ENCODE measurements around the gene ACER2. TPM values are rescaled to one million over a fixed set of nuclear protein-coding genes. Genes with fewer than 3 reads are reported as not detected.
"Not testable (repeated sequence)": the region's sequence is repeated elsewhere in the genome, so short reads cannot be mapped to it uniquely, and the experiment has no call there.

The ACER2 gene
- 1 to 10 TPM; 2.9 to 3.9 TPM for total RNA-seq

GRCh38 chr9:19408693-19409400 lies at the start of gene ACER2:
TSS of gene ACER2 (plus strand) at chr9:19409009. CDS start at chr9:19409085, 76 bp downstream.
- Mint-ChIP-seq H3K4me1 (peaks cover 15% of the 10 kb centered on the region), H3K36me3 (no peaks in the 10 kb centered on the region), H3K27me3 (peaks cover 15% of the 10 kb centered on the region), H3K4me3 (peak within 1 kb of the TSS; percentile 93), H3K9me3 (no peaks in the 10 kb centered on the region), H3K27ac (peak within 1 kb of the TSS; percentile 82)
- ATAC-seq (ENCODE audit: low read depth) (peak; percentile 92), DNase-seq (peak; percentile 96)
- POLR2A ChIA-PET = interaction anchor here (0.6 to 1.3 kb wide), 3 partner anchors 29 to 280 kb away, joined by 3 to 9 read pairs (median 5); partner anchors contain the start of gene RPS6

GRCh38 chr9:19369107-19369506 lies 39.7 kb upstream of the ACER2 start:
- H3K4me1 Mint-ChIP-seq = peaks cover 4% of the 10 kb centered on the region
- ATAC-seq (ENCODE audit: low read depth) (no peak), DNase-seq (no peak)
- POLR2A ChIA-PET = no interaction called here
- H3K27me3 Mint-ChIP-seq = no peaks in the 10 kb centered on the region
- peaks cover 23% of the 10 kb centered on the region for H3K36me3 Mint-ChIP-seq
- no peak overlapping the region for H3K4me3 Mint-ChIP-seq
- H3K27ac Mint-ChIP-seq = no peak overlapping the region
- no peaks in the 10 kb centered on the region for H3K9me3 Mint-ChIP-seq

- Mint-ChIP-seq H3K4me3 (no peak overlapping the region), H3K36me3 (peaks cover 27% of the 10 kb centered on the region), H3K4me1 (peaks cover 12% of the 10 kb centered on the region), H3K27me3 (no peaks in the 10 kb centered on the region), H3K27ac (no peak overlapping the region), H3K9me3 (no peaks in the 10 kb centered on the region)
- POLR2A ChIA-PET = no interaction called here
- ATAC-seq (ENCODE audit: low read depth) = no peak
- DNase-seq = no peak
Measured at GRCh38 chr9:19371942-19372341, 36.9 kb upstream of the ACER2 start.

- Mint-ChIP-seq H3K4me1 (peaks cover 19% of the 10 kb centered on the region), H3K4me3 (no peak overlapping the region), H3K36me3 (peaks cover 33% of the 10 kb centered on the region), H3K27me3 (no peaks in the 10 kb centered on the region), H3K9me3 (no peaks in the 10 kb centered on the region), H3K27ac (no peak overlapping the region)
- no peak for ATAC-seq (ENCODE audit: low read depth)
- DNase-seq = no peak
- POLR2A ChIA-PET = no interaction called here
Measured at GRCh38 chr9:19372567-19372966, 36.2 kb upstream of the ACER2 start.

- H3K27ac Mint-ChIP-seq = no peak overlapping the region
- no peaks in the 10 kb centered on the region for H3K27me3 Mint-ChIP-seq
- ATAC-seq (ENCODE audit: low read depth) = no peak
- no peaks in the 10 kb centered on the region for H3K9me3 Mint-ChIP-seq
- DNase-seq = no peak
- H3K36me3 Mint-ChIP-seq = peaks cover 37% of the 10 kb centered on the region
- H3K4me1 Mint-ChIP-seq = peaks cover 27% of the 10 kb centered on the region
- no peak overlapping the region for H3K4me3 Mint-ChIP-seq
- POLR2A ChIA-PET = no interaction called here
Measured at GRCh38 chr9:19373527-19373926, 35.3 kb upstream of the ACER2 start.

- no peak overlapping the region for H3K4me3 Mint-ChIP-seq
- H3K27ac Mint-ChIP-seq = no peak overlapping the region
- H3K9me3 Mint-ChIP-seq = no peaks in the 10 kb centered on the region
- no peak for ATAC-seq (ENCODE audit: low read depth)
- DNase-seq = no peak
- H3K27me3 Mint-ChIP-seq = no peaks in the 10 kb centered on the region
- POLR2A ChIA-PET = no interaction called here
- peaks cover 54% of the 10 kb centered on the region for H3K36me3 Mint-ChIP-seq
- H3K4me1 Mint-ChIP-seq = peaks cover 35% of the 10 kb centered on the region
Measured at GRCh38 chr9:19375538-19375937, 33.3 kb upstream of the ACER2 start.

- Mint-ChIP-seq H3K36me3 (peaks cover 54% of the 10 kb centered on the region), H3K4me3 (peak overlapping the region; percentile 100), H3K4me1 (peaks cover 42% of the 10 kb centered on the region), H3K27ac (peak overlapping the region; percentile 33), H3K27me3 (no peaks in the 10 kb centered on the region), H3K9me3 (no peaks in the 10 kb centered on the region)
- no peak for ATAC-seq (ENCODE audit: low read depth)
- DNase-seq = no peak
- POLR2A ChIA-PET = interaction anchor here (0.6 kb wide), 1 partner anchor 128 kb away, joined by 3 read pairs; no protein-coding TSS in a partner anchor
Measured at GRCh38 chr9:19376931-19377330, 31.9 kb upstream of the ACER2 start.

GRCh38 chr9:19378164-19378563 lies 30.6 kb upstream of the ACER2 start:
- ATAC-seq (ENCODE audit: low read depth) = no peak
- POLR2A ChIA-PET = interaction anchor here (0.8 kb wide), 1 partner anchor 27 kb away, joined by 3 read pairs; no protein-coding TSS in a partner anchor
- peaks cover 43% of the 10 kb centered on the region for H3K4me1 Mint-ChIP-seq

GRCh38 chr9:19378647-19379046 lies 30.2 kb upstream of the ACER2 start:
- H3K36me3 Mint-ChIP-seq = peaks cover 50% of the 10 kb centered on the region
- peaks cover 42% of the 10 kb centered on the region for H3K4me1 Mint-ChIP-seq
- H3K27ac Mint-ChIP-seq = peak overlapping the region; percentile 99
- no peak for DNase-seq
- peak overlapping the region; percentile 100 for H3K4me3 Mint-ChIP-seq
- H3K9me3 Mint-ChIP-seq = no peaks in the 10 kb centered on the region
- no peak for ATAC-seq (ENCODE audit: low read depth)
- POLR2A ChIA-PET = interaction anchor here (0.8 to 2.0 kb wide), 6 partner anchors 27 to 329 kb away, joined by 3 to 12 read pairs (median 4); partner anchors contain the start of gene RRAGA
- no peaks in the 10 kb centered on the region for H3K27me3 Mint-ChIP-seq

More at GRCh38 chr9:19378164-19378563, 30.6 kb upstream of the ACER2 start:
- H3K9me3 Mint-ChIP-seq = no peaks in the 10 kb centered on the region
- no peak for DNase-seq
- H3K27ac Mint-ChIP-seq = peak overlapping the region; percentile 99
- peaks cover 53% of the 10 kb centered on the region for H3K36me3 Mint-ChIP-seq
- no peaks in the 10 kb centered on the region for H3K27me3 Mint-ChIP-seq
- H3K4me3 Mint-ChIP-seq = peak overlapping the region; percentile 100

- peaks cover 49% of the 10 kb centered on the region for H3K36me3 Mint-ChIP-seq
- H3K9me3 Mint-ChIP-seq = no peaks in the 10 kb centered on the region
- peaks cover 42% of the 10 kb centered on the region for H3K4me1 Mint-ChIP-seq
Measured at GRCh38 chr9:19379283-19379682, 29.5 kb upstream of the ACER2 start.

GRCh38 chr9:19379697-19380046 lies 29.1 kb upstream of the ACER2 start:
- no peak for DNase-seq
- ATAC-seq (ENCODE audit: low read depth) = peak; percentile 48
- no peaks in the 10 kb centered on the region for H3K9me3 Mint-ChIP-seq
- POLR2A ChIA-PET = interaction anchor here (0.5 to 2.0 kb wide), 14 partner anchors 13 to 331 kb away, joined by 3 to 19 read pairs (median 5); partner anchors contain the start of genes ACER2, DENND4C and RRAGA
- peak overlapping the region; percentile 99 for H3K27ac Mint-ChIP-seq
- peaks cover 49% of the 10 kb centered on the region for H3K36me3 Mint-ChIP-seq
- H3K27me3 Mint-ChIP-seq = no peaks in the 10 kb centered on the region
- peak overlapping the region; percentile 100 for H3K4me3 Mint-ChIP-seq
- peaks cover 42% of the 10 kb centered on the region for H3K4me1 Mint-ChIP-seq

More at GRCh38 chr9:19379283-19379682, 29.5 kb upstream of the ACER2 start:
- POLR2A ChIA-PET = interaction anchor here (0.6 to 2.0 kb wide), 10 partner anchors 30 to 330 kb away, joined by 3 to 19 read pairs (median 6); partner anchors contain the start of genes ACER2, DENND4C and RRAGA
- no peak for DNase-seq
- Mint-ChIP-seq H3K27ac (peak overlapping the region; percentile 99), H3K27me3 (no peaks in the 10 kb centered on the region), H3K4me3 (peak overlapping the region; percentile 100)
- no peak for ATAC-seq (ENCODE audit: low read depth)

- Mint-ChIP-seq H3K27me3 (no peaks in the 10 kb centered on the region), H3K4me3 (peak overlapping the region; percentile 100), H3K36me3 (peaks cover 42% of the 10 kb centered on the region), H3K9me3 (no peaks in the 10 kb centered on the region), H3K27ac (peak overlapping the region; percentile 99), H3K4me1 (peaks cover 42% of the 10 kb centered on the region)
- ATAC-seq (ENCODE audit: low read depth) (no peak), DNase-seq (no peak)
- POLR2A ChIA-PET = interaction anchor here (0.6 to 2.0 kb wide), 8 partner anchors 14 to 284 kb away, joined by 3 to 19 read pairs (median 4); partner anchors contain the start of genes ACER2 and DENND4C
Measured at GRCh38 chr9:19380826-19381075, 28.1 kb upstream of the ACER2 start.

- no peak for ATAC-seq (ENCODE audit: low read depth)
- no peak for DNase-seq
- POLR2A ChIA-PET = no interaction called here
- Mint-ChIP-seq H3K4me3 (no peak overlapping the region), H3K4me1 (peaks cover 36% of the 10 kb centered on the region), H3K9me3 (no peaks in the 10 kb centered on the region), H3K27ac (no peak overlapping the region), H3K36me3 (peaks cover 35% of the 10 kb centered on the region), H3K27me3 (no peaks in the 10 kb centered on the region)
Measured at GRCh38 chr9:19381656-19382055, 27.2 kb upstream of the ACER2 start.

- H3K36me3 Mint-ChIP-seq; ATAC-seq (ENCODE audit: low read depth): not testable (repeated sequence)
Measured at GRCh38 chr9:19385212-19385611, 23.6 kb upstream of the ACER2 start.

More at GRCh38 chr9:19385212-19385611, 23.6 kb upstream of the ACER2 start:
- H3K27ac Mint-ChIP-seq, POLR2A ChIA-PET, H3K9me3 Mint-ChIP-seq, H3K4me3 Mint-ChIP-seq, DNase-seq: not testable (repeated sequence)
- Mint-ChIP-seq H3K4me1 (peaks cover 10% of the 10 kb centered on the region), H3K27me3 (peaks cover 14% of the 10 kb centered on the region)

All from activated naive CD8-positive, alpha-beta T cell treated with anti-CD3 and anti-CD28 coated beads, Interleukin-2, amount 10 ng/mL, durations not matched to agents 7 days and 5 days (primary cell).